Astrocyte of the hippocampus (primary cell): ENCODE measurements around the gene KPNA6.

Source experiments
- DNase-seq: peaks from one replicate; pipeline ENCODE4 v3.0.0; 2011; ENCODE audit warnings: low read depth, low spot score

The KPNA6 gene

DNA sequence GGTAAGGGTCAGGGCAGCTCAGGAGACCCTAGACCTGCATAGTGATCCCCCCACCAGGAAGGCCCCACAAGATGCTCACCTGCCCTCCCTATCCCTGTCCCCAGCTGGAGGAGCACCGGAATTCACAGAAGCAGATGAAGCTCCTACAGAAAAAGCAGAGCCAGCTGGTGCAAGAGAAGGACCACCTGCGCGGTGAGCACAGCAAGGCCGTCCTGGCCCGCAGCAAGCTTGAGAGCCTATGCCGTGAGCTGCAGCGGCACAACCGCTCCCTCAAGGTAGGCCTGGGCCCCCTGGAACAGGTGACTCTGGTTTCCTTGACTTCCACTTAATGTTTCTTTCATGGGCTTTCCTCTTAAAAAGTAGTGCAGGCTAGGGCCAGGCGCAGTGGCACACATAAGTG, 80.0 kb downstream of the KPNA6 start:
- DNase-seq = no peak

DNA sequence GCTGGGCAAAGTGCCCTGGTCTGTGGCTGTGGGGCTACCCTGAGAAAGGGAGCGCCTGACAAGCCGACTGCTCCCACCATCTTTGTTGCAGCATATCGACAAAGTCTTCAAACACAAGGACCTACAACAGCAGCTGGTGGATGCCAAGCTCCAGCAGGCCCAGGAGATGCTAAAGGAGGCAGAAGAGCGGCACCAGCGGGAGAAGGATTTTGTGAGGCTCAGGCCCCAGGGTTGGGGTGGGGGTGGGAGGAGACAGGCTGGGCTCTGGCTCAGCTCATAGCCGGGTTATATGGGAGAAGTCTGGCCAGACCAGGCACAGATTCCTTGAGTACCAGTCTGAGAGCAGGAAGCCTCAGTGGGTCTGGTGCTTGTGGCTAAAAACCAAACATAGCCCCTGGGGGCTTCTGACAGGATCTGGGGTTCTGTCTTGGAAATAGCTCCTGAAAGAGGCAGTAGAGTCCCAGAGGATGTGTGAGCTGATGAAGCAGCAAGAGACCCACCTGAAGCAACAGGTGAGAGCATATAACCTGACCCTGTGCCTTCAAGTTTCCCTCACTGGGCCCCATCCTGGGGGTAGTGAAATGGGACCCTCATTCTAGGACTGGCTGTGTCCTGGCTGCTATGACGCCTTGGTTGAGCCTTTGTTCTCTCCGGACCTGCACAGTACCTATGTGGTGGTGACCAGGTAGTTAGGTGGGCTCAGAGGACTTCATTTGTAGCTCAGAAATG, 84.5 kb downstream of the KPNA6 start:
- DNase-seq = no peak

DNA sequence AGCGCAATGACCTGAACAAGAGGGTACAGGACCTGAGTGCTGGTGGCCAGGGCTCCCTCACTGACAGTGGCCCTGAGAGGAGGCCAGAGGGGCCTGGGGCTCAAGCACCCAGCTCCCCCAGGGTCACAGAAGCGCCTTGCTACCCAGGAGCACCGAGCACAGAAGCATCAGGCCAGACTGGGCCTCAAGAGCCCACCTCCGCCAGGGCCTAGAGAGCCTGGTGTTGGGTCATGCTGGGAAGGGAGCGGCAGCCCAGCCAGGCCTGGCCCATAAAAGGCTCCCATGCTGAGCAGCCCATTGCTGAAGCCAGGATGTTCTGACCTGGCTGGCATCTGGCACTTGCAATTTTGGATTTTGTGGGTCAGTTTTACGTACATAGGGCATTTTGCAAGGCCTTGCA, 87.1 kb downstream of the KPNA6 start:
- no peak for DNase-seq

GRCh38 chr1:32195531-32195930, 87.7 kb downstream of the KPNA6 start:
- no peak for DNase-seq

DNA sequence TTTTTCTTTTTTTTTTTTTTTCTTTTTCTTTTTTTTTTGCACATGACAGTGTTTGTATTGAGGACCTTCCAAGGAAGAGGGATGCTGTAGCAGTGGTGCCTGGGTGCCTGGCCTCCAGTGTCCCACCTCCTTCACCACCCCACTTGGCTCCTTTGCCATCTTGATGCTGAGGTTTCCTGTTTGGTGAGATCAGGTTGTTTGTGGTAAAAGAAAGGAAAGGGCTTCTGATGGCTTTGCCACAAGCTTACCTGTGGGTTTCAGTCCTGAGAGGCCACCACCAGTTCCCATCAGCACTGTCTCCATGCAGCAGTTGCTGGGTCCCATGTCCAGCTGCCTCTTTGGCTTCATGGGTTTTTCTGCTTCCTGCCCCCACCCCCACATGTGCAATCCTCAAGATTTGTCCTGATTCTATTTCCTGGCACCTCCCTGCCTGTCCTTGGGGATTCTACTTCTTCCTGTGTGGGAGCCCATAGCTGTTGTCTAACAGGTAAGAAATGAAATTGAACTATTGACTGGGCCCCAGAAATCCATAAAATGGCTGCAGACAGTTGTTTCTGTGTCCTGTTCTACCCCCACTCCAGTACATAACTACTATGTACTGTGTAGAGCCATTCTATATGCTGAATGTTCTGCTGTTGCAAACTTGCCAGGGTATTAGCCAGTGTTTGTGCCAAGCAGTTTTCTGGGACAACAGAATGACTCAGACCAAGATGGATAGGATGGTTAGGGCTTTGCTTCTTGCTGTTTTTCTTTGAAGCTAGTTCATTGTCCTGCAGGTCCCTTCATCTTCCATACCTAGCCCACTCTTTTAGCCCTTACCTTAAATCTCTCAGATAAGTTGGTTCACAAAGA, 88.3 kb downstream of the KPNA6 start:
- DNase-seq = peak; percentile 46

DNA sequence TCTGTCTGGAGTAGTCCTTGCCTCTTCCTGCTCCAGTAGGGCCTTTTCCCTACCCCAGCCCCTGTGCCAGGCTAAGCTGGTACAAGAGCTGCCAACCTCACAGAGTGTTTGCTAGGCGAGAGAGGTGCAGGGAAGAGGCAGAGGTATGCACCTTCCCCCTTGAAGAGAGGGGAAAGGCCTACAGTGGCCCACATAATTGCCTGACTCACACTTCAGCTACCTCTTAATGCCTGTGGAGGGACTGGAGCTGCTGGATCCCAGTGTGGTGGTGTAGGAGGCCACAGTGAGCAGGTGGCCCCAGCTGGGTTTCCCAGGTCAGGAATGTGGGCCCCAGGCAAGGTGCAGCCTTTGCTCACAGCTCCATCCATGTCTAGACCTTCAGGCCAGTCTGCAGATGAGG, 89.2 kb downstream of the KPNA6 start:
- DNase-seq = no peak

GRCh38 chr1:32197837-32198236, 90.0 kb downstream of the KPNA6 start:
- DNase-seq = no peak

- no peak for DNase-seq
Measured at GRCh38 chr1:32198237-32199042, 90.6 kb downstream of the KPNA6 start.

DNA sequence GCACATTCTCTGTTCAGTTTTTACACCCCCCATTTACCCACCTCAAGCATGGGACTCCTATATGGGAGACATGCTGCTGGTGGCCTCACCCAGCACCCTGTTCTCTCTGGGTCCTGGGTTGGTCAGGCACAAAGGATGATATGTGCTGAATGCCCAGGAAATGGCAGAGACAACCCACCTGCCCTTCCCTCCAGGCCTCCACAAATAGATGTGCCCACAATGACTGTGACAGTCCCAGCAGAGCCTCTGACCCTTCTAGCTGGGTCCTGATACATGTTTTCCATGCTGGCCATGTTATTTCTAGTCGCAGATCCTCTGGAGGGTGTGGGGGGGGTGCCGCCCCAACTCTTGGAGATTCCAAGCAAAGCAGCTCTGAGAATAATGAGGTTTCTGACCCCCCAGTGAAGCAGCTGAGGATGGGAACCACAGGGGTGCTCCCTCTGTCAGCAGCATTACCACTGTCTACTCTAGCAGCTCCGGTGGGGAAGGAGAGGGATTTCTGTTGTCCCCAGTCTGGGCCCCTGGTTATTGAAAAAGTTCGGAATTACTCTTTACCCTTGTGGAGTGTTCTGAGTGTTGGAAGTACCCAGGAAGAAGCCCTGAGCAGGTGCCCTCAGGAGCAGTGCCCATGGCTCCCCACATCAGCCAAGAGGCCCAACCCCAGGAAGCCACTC, 91.3 kb downstream of the KPNA6 start:
- DNase-seq = no peak

- peak; percentile 29 for DNase-seq
Measured at GRCh38 chr1:32199717-32200072, 91.8 kb downstream of the KPNA6 start.

DNA sequence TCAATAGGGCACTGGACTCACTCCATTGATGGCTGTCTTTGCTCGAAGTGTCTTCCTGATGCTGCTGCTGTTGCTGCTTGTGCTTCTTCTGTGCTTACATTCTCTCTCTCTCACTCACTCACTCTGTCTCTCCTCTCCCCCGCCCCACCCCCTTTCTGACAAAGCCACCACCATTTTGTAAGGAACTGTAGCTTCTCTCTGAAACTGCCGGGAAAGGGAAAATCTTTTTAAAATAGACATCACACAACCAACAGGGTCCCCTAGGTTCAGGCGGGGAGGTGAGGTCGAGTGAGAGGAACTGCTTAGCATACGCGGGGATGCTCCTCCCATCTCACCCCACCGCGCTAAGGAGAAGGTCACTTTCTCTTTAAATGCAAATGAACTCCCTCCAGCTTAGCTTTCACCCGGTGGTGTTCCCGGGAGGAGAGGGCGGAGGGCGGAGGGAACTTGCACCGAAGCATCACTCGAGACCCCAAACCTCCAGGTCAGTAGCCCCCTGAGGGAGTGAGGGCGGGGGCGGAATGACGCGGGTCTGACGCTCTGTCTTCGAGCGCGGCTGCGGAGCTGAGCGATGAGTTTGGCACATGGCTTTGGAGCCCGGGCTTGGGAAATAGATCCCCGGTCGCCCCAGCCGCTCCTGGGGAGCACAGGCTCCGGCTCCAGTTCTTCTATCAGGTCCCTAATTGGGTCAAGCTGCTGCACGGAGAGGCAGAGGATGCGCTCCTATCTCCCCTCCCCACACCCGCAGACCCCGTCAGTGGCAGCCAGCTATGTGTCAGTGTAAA, 92.6 kb downstream of the KPNA6 start, which contains the start of gene CCDC28B:
CCDC28B (plus strand) TSS at position 370 of the 785 bp plus-strand sequence. CDS start 1,341 bp downstream, outside the sequence.
- DNase-seq = peak; percentile 72

GRCh38 chr1:32201011-32201855, 93.4 kb downstream of the KPNA6 start:
- peak; percentile 79 for DNase-seq

DNA sequence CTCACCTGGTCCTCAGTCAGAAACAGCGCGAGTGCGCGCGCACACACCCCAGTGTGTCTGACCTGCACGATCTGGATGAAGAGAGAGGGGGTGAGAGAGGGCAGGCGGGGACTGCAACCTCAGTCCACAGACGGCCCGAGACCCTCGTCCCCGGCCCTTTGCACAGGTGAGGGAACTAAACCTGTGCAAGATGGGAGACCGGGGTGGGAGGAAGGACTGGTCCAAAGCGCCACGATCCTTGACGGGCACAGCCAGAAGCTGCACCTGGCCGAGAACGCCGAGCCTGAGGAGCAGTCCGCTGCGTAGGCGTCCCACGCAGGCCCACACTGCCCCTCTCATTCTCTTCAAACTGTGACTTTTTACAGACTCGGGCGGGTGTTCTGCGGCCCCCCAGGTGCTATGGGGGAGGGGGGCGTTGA, 97.1 kb downstream of the KPNA6 start:
- DNase-seq = no peak

GRCh38 chr1:32205401-32206370, 97.8 kb downstream of the KPNA6 start, which contains the start of gene IQCC:
Gene IQCC, plus strand, starts transcription at chr1:32205671. Its CDS starts 11 bp downstream, at chr1:32205682.
- peak; percentile 95 for DNase-seq

GRCh38 chr1:32208469-32208868, 100.6 kb downstream of the KPNA6 start:
- no peak for DNase-seq

DNA sequence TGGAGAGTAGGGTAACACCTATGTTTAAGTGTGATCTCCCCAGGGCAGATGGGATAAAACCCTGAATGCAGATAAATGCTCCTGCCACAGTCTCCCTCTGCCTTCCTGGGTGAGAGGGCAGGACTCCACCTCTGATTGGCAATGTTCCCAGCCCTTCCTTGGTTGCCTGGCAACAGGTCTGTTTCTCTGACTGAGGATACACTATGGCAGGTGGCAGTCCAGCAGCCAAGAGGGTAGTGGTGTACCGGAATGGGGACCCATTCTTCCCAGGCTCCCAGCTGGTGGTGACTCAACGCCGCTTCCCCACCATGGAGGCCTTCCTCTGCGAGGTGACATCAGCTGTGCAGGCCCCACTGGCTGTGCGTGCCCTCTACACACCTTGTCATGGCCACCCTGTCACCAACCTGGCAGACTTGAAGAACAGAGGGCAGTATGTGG, 101.1 kb downstream of the KPNA6 start, which contains the start of gene DCDC2B:
DCDC2B (plus strand) TSS at position 199 of the 438 bp plus-strand sequence; CDS start at position 204, 5 bp downstream.
- DNase-seq = peak; percentile 67

DNA sequence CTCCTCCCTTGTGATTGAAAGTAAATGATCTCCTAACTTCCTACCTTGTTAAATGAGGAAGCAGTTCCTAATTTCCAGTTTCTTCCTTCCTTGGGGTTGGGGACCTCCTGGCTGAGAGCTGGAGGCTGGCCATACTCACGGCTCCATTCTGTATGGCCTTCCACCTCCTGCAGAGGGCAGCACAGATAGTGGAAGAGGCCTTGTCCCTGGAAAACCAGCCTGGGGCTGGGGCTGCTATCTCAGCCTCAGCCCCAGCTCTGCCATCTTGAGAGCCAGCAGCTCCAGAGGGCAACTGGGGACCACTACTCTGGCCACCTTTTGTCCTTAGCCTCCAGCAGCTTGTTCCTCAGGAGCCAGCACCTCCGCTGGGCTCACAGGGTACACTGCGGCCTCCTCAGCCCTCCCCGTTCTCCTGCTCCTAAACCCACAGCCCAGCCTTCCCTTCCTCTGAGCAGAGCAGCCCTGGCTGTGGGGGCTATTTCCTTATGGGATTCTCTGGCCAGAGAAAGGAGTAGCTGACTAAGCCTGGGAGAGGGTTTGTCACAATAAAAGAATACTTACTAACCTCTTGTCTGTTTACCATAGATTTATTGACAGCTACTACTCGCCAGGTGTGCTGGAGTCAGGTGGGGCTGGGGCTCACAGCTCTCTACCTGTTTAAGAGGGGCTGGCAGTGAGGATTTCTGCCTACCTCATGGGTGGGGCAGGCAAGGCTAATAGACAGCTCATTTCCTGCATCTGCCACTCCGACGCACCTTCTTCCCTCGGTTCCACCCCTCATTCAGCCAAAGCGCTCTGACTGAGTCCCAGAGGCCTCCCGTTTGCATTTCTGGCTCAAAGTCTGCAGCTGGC, 108.0 kb downstream of the KPNA6 start:
- peak; percentile 81 for DNase-seq
